ENCODE data around the gene VSTM2L. TPM values are rescaled to one million over a fixed set of nuclear protein-coding genes. Genes with fewer than 3 reads are reported as not detected.
"Not testable (repeated sequence)": the region's sequence is repeated elsewhere in the genome, so short reads cannot be mapped to it uniquely, and the experiment has no call there.

The VSTM2L gene
- total RNA-seq, 1 donor, result 1.4 TPM

GRCh38 chr20:37961066-37961465, 58.1 kb downstream of the VSTM2L start:
- TF ChIP-seq, protein P1, sequence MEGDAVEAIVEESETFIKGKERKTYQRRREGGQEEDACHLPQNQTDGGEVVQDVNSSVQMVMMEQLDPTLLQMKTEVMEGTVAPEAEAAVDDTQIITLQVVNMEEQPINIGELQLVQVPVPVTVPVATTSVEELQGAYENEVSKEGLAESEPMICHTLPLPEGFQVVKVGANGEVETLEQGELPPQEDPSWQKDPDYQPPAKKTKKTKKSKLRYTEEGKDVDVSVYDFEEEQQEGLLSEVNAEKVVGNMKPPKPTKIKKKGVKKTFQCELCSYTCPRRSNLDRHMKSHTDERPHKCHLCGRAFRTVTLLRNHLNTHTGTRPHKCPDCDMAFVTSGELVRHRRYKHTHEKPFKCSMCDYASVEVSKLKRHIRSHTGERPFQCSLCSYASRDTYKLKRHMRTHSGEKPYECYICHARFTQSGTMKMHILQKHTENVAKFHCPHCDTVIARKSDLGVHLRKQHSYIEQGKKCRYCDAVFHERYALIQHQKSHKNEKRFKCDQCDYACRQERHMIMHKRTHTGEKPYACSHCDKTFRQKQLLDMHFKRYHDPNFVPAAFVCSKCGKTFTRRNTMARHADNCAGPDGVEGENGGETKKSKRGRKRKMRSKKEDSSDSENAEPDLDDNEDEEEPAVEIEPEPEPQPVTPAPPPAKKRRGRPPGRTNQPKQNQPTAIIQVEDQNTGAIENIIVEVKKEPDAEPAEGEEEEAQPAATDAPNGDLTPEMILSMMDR (IDR thresholded peaks at IDR 0.05; ENCODE audit: insufficient read depth, low read length), result no peak
- no peak for DNase-seq (ENCODE audit: low read depth)
- no peak overlapping the region for H3K4me3 ChIP-seq (ENCODE audit: low read depth, low read length)

- DNase-seq (ENCODE audit: low read depth); H3K4me3 ChIP-seq (ENCODE audit: low read depth, low read length): not testable (repeated sequence)
Measured at GRCh38 chr20:37963483-37963882, 60.6 kb downstream of the VSTM2L start.

GRCh38 chr20:37968841-37969401, 66.0 kb downstream of the VSTM2L start:
- TF ChIP-seq, protein P1 (IDR thresholded peaks at IDR 0.05; ENCODE audit: insufficient read depth, low read length), result no peak
- no peak overlapping the region for H3K4me3 ChIP-seq (ENCODE audit: low read depth, low read length)
- no peak for DNase-seq (ENCODE audit: low read depth)

DNA sequence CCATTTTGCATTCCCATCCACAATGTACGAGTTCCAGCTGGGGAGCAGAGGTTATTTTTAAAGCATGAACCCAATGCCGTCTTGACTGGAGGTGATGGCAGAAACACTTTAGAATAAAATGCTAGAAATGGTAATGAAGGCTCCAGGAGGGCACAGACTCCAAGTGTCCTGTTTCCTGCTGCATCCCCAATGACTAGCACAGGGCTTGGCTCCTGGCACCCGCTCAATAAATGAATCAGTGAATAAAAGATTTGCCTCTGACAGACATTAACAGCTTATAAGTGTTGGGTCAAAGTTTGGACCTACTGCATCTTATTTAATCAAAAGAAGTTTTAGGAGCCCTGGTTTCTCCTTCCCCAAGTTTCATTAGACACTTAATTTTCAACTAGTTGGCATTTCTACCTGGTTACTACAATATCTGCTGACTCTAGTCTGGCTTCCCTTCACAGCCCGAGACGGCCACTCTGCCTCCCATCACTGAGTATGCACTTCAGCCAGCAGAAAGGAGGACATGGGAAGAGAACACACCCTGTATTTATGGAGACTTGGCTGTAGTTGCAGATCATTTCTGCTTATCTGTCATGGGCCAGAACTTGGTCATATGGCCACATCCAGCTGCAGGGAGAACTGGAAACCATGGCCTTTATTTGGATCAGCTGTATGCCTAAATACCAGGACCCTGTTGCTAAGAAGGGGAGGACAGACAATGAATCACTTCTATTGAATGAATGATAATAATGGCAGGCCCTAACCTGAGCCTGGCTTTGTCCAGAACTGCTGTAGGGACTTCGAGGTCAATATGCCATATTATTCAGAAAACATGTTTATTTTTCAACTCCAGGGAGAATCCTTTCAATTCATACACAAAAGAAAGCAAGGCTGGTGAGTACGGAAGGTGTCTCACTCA, 67.3 kb downstream of the VSTM2L start:
- no peak for DNase-seq (ENCODE audit: low read depth)
- TF ChIP-seq, protein P1 (IDR thresholded peaks at IDR 0.05; ENCODE audit: insufficient read depth, low read length), result no peak
- H3K4me3 ChIP-seq (ENCODE audit: low read depth, low read length), result no peak overlapping the region

- TF ChIP-seq, protein P1 (IDR thresholded peaks at IDR 0.05; ENCODE audit: insufficient read depth, low read length), result no peak
- DNase-seq (ENCODE audit: low read depth), result no peak
- no peak overlapping the region for H3K4me3 ChIP-seq (ENCODE audit: low read depth, low read length)
Measured at GRCh38 chr20:37970856-37971245, 67.9 kb downstream of the VSTM2L start.

- no peak overlapping the region for H3K4me3 ChIP-seq (ENCODE audit: low read depth, low read length)
- no peak for DNase-seq (ENCODE audit: low read depth)
- TF ChIP-seq, protein P1 (IDR thresholded peaks at IDR 0.05; ENCODE audit: insufficient read depth, low read length), result no peak
Measured at GRCh38 chr20:37971561-37972127, 68.7 kb downstream of the VSTM2L start.
